Endodermal cell (in vitro differentiated cells): ENCODE data around the gene GALNT9. TPM values are rescaled to one million over a fixed set of nuclear protein-coding genes. Genes with fewer than 3 reads are reported as not detected.

ENCODE experiments used
- DNase-seq: peaks from one replicate; pipeline ENCODE4 v3.0.0-alpha.2; 2017
- H3K27ac ChIP-seq: 2 replicates; pipeline ENCODE4 v1.5.1; 2013; ENCODE audit warnings: mild to moderate bottlenecking, low read depth, low read length, moderate library complexity
- H3K27me3 ChIP-seq: 2 replicates; pipeline ENCODE4 v1.6.1; 2013; ENCODE audit warnings: mild to moderate bottlenecking, low read length, moderate library complexity; ENCODE audit not compliant: insufficient read depth, control insufficient read depth, poor library complexity, severe bottlenecking
- H3K36me3 ChIP-seq: 2 replicates; pipeline ENCODE4 v1.7.0; 2013; ENCODE audit warnings: mild to moderate bottlenecking, low read length, moderate library complexity; ENCODE audit not compliant: control insufficient read depth, insufficient read depth
- H3K4me1 ChIP-seq: one replicate; pipeline ENCODE4 v1.7.0; 2013; ENCODE audit warnings: low read length; ENCODE audit not compliant: control insufficient read depth, insufficient read depth
- H3K4me3 ChIP-seq: 2 replicates; pipeline ENCODE4 v1.5.1; 2013; ENCODE audit warnings: mild to moderate bottlenecking, low read length, moderate library complexity
- H3K9ac ChIP-seq: 2 replicates; pipeline ENCODE4 v1.6.1; 2013; ENCODE audit warnings: mild to moderate bottlenecking, low read length, moderate library complexity; ENCODE audit not compliant: poor library complexity, severe bottlenecking; ENCODE audit errors: extremely low read depth
- H3K9me3 ChIP-seq: 2 replicates; pipeline ENCODE4 v1.6.1; 2013; ENCODE audit warnings: mild to moderate bottlenecking, low read length, moderate library complexity; ENCODE audit not compliant: control insufficient read depth
- H3K27ac Mint-ChIP-seq: 2 replicates; pipeline ENCODE4 v1.8.0; 2020; ENCODE audit warnings: mixed read lengths
- H3K27me3 Mint-ChIP-seq: 2 replicates; pipeline ENCODE4 v1.8.0; 2021; ENCODE audit warnings: mild to moderate bottlenecking, mixed read lengths; ENCODE audit not compliant: insufficient read depth
- H3K36me3 Mint-ChIP-seq: 2 replicates; pipeline ENCODE4 v1.8.0; 2020; ENCODE audit warnings: low read depth, mixed read lengths
- H3K4me1 Mint-ChIP-seq: 2 replicates; pipeline ENCODE4 v1.8.0; 2020; ENCODE audit warnings: mixed read lengths
- H3K4me3 Mint-ChIP-seq: 2 replicates; pipeline ENCODE4 v1.8.0; 2020; ENCODE audit warnings: mild to moderate bottlenecking, moderate library complexity, mixed read lengths
- H3K9me3 Mint-ChIP-seq: 2 replicates; pipeline ENCODE4 v1.8.0; 2020; ENCODE audit warnings: mild to moderate bottlenecking, mixed read lengths
- CTCF ChIP-seq: fragments of 200-600 bp; sonication (generic); conservative IDR thresholded peaks from 2 replicates; pipeline ENCODE4 v1.5.0; 2021; ENCODE audit warnings: antibody characterized with exemption, mild to moderate bottlenecking
- WGBS, 2 experiments: methylation state at CpG; one replicate each; pipeline versions ENCODE4 v1.1.5 to v1.1.7; 2013; ENCODE audit warnings: missing lambda C conversion rate in 2 of 2, mixed read lengths in 1 of 2; ENCODE audit not compliant: insufficient coverage in 1 of 2, insufficient read length in 1 of 2; 5-methylcytosine and 5-hydroxymethylcytosine counted together
- total RNA-seq, 2 donors: library from RNA; stranded (reverse); fragmentation: NEBNext Ultra II Directional in 1 of 2; extraction: Animal tissue kit (Norgen Biotek cat#: 25700) in 1 of 2; gene quantifications; 2 replicates in 1 of 2; 3 replicates in 1 of 2; pipeline ENCODE4 v1.2.1, GENCODE V29; 2021

GALNT9 gene
- total RNA-seq, 2 donors from 2014 or later: 0.13 TPM; not detected in 1

- Histone ChIP-seq H3K27ac (no peak overlapping the region), H3K27me3 (no peaks in the 10 kb centered on the region), H3K4me3 (no peak overlapping the region), H3K9me3 (peaks cover 9% of the 10 kb centered on the region), H3K36me3 (no peaks in the 10 kb centered on the region), H3K4me1 (no peaks in the 10 kb centered on the region), H3K9ac (no peak overlapping the region)
- no peak overlapping the region for H3K4me3 Mint-ChIP-seq
- H3K27me3 Mint-ChIP-seq: peaks cover 1% of the 10 kb centered on the region
- no peaks in the 10 kb centered on the region for H3K9me3 Mint-ChIP-seq
- H3K27ac Mint-ChIP-seq: no peak overlapping the region
- H3K36me3 Mint-ChIP-seq: no peaks in the 10 kb centered on the region
- peaks cover 9% of the 10 kb centered on the region for H3K4me1 Mint-ChIP-seq
- 75 to 83% methylated on average over 11 to 12 of the region's 12 CpGs for WGBS, 2 experiments
- TF ChIP-seq CTCF: no peak
- no peak for DNase-seq
These were observed 52.5 kb downstream of the GALNT9 start for GRCh38 chr12:132276827-132277373.

GRCh38 chr12:132276066-132276826 lies 53.1 kb downstream of the GALNT9 start:
- H3K4me1 Mint-ChIP-seq: peaks cover 9% of the 10 kb centered on the region
- H3K4me3 Mint-ChIP-seq: no peak overlapping the region
- H3K9me3 Mint-ChIP-seq: no peaks in the 10 kb centered on the region
- DNase-seq: no peak
- Histone ChIP-seq H3K4me1 (no peaks in the 10 kb centered on the region), H3K27ac (no peak overlapping the region), H3K4me3 (no peak overlapping the region), H3K27me3 (no peaks in the 10 kb centered on the region), H3K36me3 (no peaks in the 10 kb centered on the region), H3K9me3 (peaks cover 9% of the 10 kb centered on the region), H3K9ac (no peak overlapping the region)
- H3K27me3 Mint-ChIP-seq: peaks cover 4% of the 10 kb centered on the region
- TF ChIP-seq CTCF: no peak
- H3K27ac Mint-ChIP-seq: no peak overlapping the region
- WGBS, 2 experiments: 84 to 88% methylated on average over 19 to 20 of the region's 20 CpGs
- no peaks in the 10 kb centered on the region for H3K36me3 Mint-ChIP-seq

GRCh38 chr12:132275631-132276030 lies 53.8 kb downstream of the GALNT9 start:
- no peak overlapping the region for H3K4me3 Mint-ChIP-seq
- Histone ChIP-seq H3K27me3 (no peaks in the 10 kb centered on the region), H3K4me3 (no peak overlapping the region), H3K4me1 (no peaks in the 10 kb centered on the region), H3K9me3 (peaks cover 9% of the 10 kb centered on the region), H3K36me3 (no peaks in the 10 kb centered on the region), H3K9ac (no peak overlapping the region), H3K27ac (no peak overlapping the region)
- H3K27me3 Mint-ChIP-seq: peaks cover 8% of the 10 kb centered on the region
- H3K4me1 Mint-ChIP-seq: peaks cover 9% of the 10 kb centered on the region
- no peak for TF ChIP-seq CTCF
- WGBS, 2 experiments: 87 to 88% methylated on average over 14 to 18 of the region's 18 CpGs
- no peak overlapping the region for H3K27ac Mint-ChIP-seq
- no peak for DNase-seq
- no peaks in the 10 kb centered on the region for H3K9me3 Mint-ChIP-seq
- no peaks in the 10 kb centered on the region for H3K36me3 Mint-ChIP-seq
